CD4-positive, alpha-beta T cell treated with Interleukin-10 for 1 hour (primary cell): ENCODE data around the gene SMIM17.

Experiments
- DNase-seq: peaks from one replicate; pipeline ENCODE4 v3.0.0-alpha.2; 2020

SMIM17 gene

GRCh38 chr19:56642711-56643459, at the start of gene SMIM17:
Gene SMIM17 (plus strand): TSS chr19:56643159. CDS start chr19:56645668, 2,509 bp downstream.
- no peak for DNase-seq

GRCh38 chr19:56594446-56594782, 48.5 kb upstream of the SMIM17 start:
- no peak for DNase-seq

- DNase-seq: peak; percentile 91
These were observed 48.0 kb upstream of the SMIM17 start, which contains the start of gene ZNF71 for GRCh38 chr19:56594783-56595547. Gene ZNF71 (plus strand): TSS chr19:56595302. CDS start chr19:56601559, 6,257 bp downstream.

GRCh38 chr19:56595548-56595899, 47.4 kb upstream of the SMIM17 start:
- DNase-seq: no peak

- DNase-seq: no peak
These were observed 46.3 kb upstream of the SMIM17 start for GRCh38 chr19:56596676-56597075.

- no peak for DNase-seq
These were observed 45.3 kb upstream of the SMIM17 start for GRCh38 chr19:56597696-56598095.

- no peak for DNase-seq
These were observed 41.6 kb upstream of the SMIM17 start for GRCh38 chr19:56601375-56601774.

- DNase-seq: no peak
These were observed 39.1 kb upstream of the SMIM17 start for GRCh38 chr19:56603829-56604228.

GRCh38 chr19:56608274-56608964, 34.5 kb upstream of the SMIM17 start:
- no peak for DNase-seq

GRCh38 chr19:56611288-56611687, 31.7 kb upstream of the SMIM17 start:
- DNase-seq: no peak

- DNase-seq: no peak
These were observed 30.2 kb upstream of the SMIM17 start for GRCh38 chr19:56612737-56613136.

GRCh38 chr19:56613639-56614038, 29.3 kb upstream of the SMIM17 start:
- DNase-seq: no peak

GRCh38 chr19:56617531-56617930, 25.4 kb upstream of the SMIM17 start:
- DNase-seq: no peak

GRCh38 chr19:56619121-56619520, 23.8 kb upstream of the SMIM17 start:
- no peak for DNase-seq

- DNase-seq: no peak
These were observed 20.6 kb upstream of the SMIM17 start for GRCh38 chr19:56622374-56622773.

- DNase-seq: no peak
These were observed 20.0 kb upstream of the SMIM17 start for GRCh38 chr19:56623006-56623405.

- DNase-seq: no peak
These were observed 17.3 kb upstream of the SMIM17 start for GRCh38 chr19:56625708-56626107.

- no peak for DNase-seq
These were observed 9.9 kb upstream of the SMIM17 start for GRCh38 chr19:56633021-56633420.

- peak; percentile 3 for DNase-seq
These were observed 4.9 kb upstream of the SMIM17 start for GRCh38 chr19:56637976-56638555.

- no peak for DNase-seq
These were observed 3.7 kb upstream of the SMIM17 start for GRCh38 chr19:56639217-56639616.

GRCh38 chr19:56643460-56643955, 549 bp downstream of the SMIM17 start:
- no peak for DNase-seq

GRCh38 chr19:56654151-56654550, 11.2 kb downstream of the SMIM17 start:
- no peak for DNase-seq
